Breast epithelium (tissue), 4 donors: ENCODE data around the gene CUEDC2. TPM values are rescaled to one million over a fixed set of nuclear protein-coding genes. Genes with fewer than 3 reads are reported as not detected.

Experiments used
- DNase-seq, 2 donors: peaks; one replicate each; pipeline ENCODE4 v3.0.0-alpha.2; 2019; ENCODE audit warnings: low spot score in 2 of 2
- H3K27ac ChIP-seq, 2 donors: fragments of 200-600 bp; sonication (generic) in 1 of 2; one replicate each; pipeline ENCODE4 v1.5.1; 2016 to 2019; ENCODE audit warnings: mild to moderate bottlenecking in 1 of 2
- H3K27me3 ChIP-seq, 2 donors: fragments of 200-600 bp; sonication (generic) in 1 of 2; one replicate each; pipeline versions ENCODE4 v1.5.1 to v1.6.0; 2017 to 2019; ENCODE audit warnings: control low read depth in 1 of 2, mild to moderate bottlenecking in 1 of 2
- H3K36me3 ChIP-seq: fragments of 200-600 bp; one replicate; pipeline ENCODE4 v1.5.1; 2019
- H3K4me1 ChIP-seq, 2 donors: fragments of 200-600 bp; sonication (generic); one replicate each; pipeline ENCODE4 v1.5.1; 2016 to 2019; ENCODE audit warnings: control low read depth in 1 of 2
- H3K4me3 ChIP-seq, 3 donors: fragments of 200-600 bp; sonication (generic); 1 replicate in 2 of 3; 2 replicates in 1 of 3; pipeline ENCODE4 v1.5.1; 2016 to 2019; ENCODE audit warnings: mild to moderate bottlenecking in 3 of 3, moderate library complexity in 2 of 3
- H3K9me3 ChIP-seq, 2 donors: fragments of 200-600 bp; sonication (generic) in 1 of 2; one replicate each; pipeline ENCODE4 v1.5.1; 2016 to 2019; ENCODE audit warnings: control low read depth in 1 of 2
- CTCF ChIP-seq, 3 donors: fragments of 450-650 bp; IDR thresholded peaks; one replicate each; pipeline ENCODE4 v1.5.1; 2016 to 2017; ENCODE audit warnings: antibody characterized with exemption in 3 of 3, mild to moderate bottlenecking in 3 of 3, moderate library complexity in 3 of 3
- POLR2A ChIP-seq: fragments of 450-650 bp; IDR thresholded peaks from one replicate; pipeline ENCODE4 v1.6.1; 2016; ENCODE audit warnings: antibody characterized with exemption, mild to moderate bottlenecking, moderate library complexity
- POLR2AphosphoS5 ChIP-seq, 3 donors: sonication (generic); formaldehyde crosslinking; IDR thresholded peaks; one replicate each; pipeline ENCODE4 v1.6.1; 2017; ENCODE audit warnings: antibody characterized with exemption in 3 of 3
- intact Hi-C: fragments of 100-400 bp; cut with DNase I; formaldehyde crosslinking; loops from one replicate; pipeline ENCODE4 v1.15.1; 2023; ENCODE audit warnings: low total_unique reads
- total RNA-seq, 3 donors: library from RNA; depleted of rRNA; stranded (reverse); fragments of >200 nt; gene quantifications; one replicate each; pipeline ENCODE4 v1.1.0, GENCODE V29; 2016

Gene CUEDC2
- total RNA-seq, 3 donors from 2014 or later, result 49.8 to 54.4 (median 50.3) TPM

GRCh38 chr10:102408728-102409603 lies 23.4 kb downstream of the CUEDC2 start:
- TF ChIP-seq POLR2A, result no peak
- no peak for TF ChIP-seq CTCF (IDR thresholded peaks at IDR 0.05)
- TF ChIP-seq POLR2AphosphoS5 (IDR thresholded peaks at IDR 0.05), result no peak
- H3K36me3 ChIP-seq, result no peaks in the 10 kb centered on the region
- intact Hi-C loops, result loop anchor here (10.0 kb wide), 1 partner anchor 254 kb away; the partner anchor contains the start of gene NOLC1
- H3K9me3 ChIP-seq, result no peaks in the 10 kb centered on the region
- H3K27ac ChIP-seq, result peak overlapping the region in 1 of 2 donors; percentile 55
- no peaks in the 10 kb centered on the region for H3K4me1 ChIP-seq
- H3K4me3 ChIP-seq, result peak overlapping the region; percentile 23 to 65 (median 56)
- no peak for DNase-seq
- peaks cover 2 to 57% of the 10 kb centered on the region in 2 donors for H3K27me3 ChIP-seq

- Histone ChIP-seq H3K27ac (peak overlapping the region in 1 of 2 donors; percentile 55), H3K9me3 (no peaks in the 10 kb centered on the region)
These were observed 24.1 kb downstream of the CUEDC2 start for GRCh38 chr10:102408131-102408727.

GRCh38 chr10:102407425-102408130 lies 24.8 kb downstream of the CUEDC2 start:
- Histone ChIP-seq H3K27me3 (peaks cover 2 to 49% of the 10 kb centered on the region in 2 donors), H3K9me3 (no peaks in the 10 kb centered on the region), H3K4me3 (peak overlapping the region in 1 of 3 donors; percentile 65), H3K4me1 (no peaks in the 10 kb centered on the region), H3K27ac (peak overlapping the region in 1 of 2 donors; percentile 55), H3K36me3 (no peaks in the 10 kb centered on the region)
- intact Hi-C loops, result loop anchor here (10.0 kb wide), 1 partner anchor 253 kb away; the partner anchor contains the start of gene NOLC1
- TF ChIP-seq CTCF (IDR thresholded peaks at IDR 0.05) (no peak), POLR2AphosphoS5 (IDR thresholded peaks at IDR 0.05) (no peak), POLR2A (no peak)
- DNase-seq, result no peak

More at GRCh38 chr10:102408131-102408727, 24.1 kb downstream of the CUEDC2 start:
- intact Hi-C loops, result loop anchor here (10.0 kb wide), 1 partner anchor 253 kb away; the partner anchor contains the start of gene NOLC1
- TF ChIP-seq CTCF (IDR thresholded peaks at IDR 0.05), result no peak
- Histone ChIP-seq H3K27me3 (peaks cover 2 to 53% of the 10 kb centered on the region in 2 donors), H3K4me1 (no peaks in the 10 kb centered on the region), H3K4me3 (peak overlapping the region; percentile 23 to 65 (median 56)), H3K36me3 (no peaks in the 10 kb centered on the region)
- no peak for DNase-seq

GRCh38 chr10:102406815-102407214 lies 25.6 kb downstream of the CUEDC2 start:
- H3K4me1 ChIP-seq, result no peaks in the 10 kb centered on the region
- intact Hi-C loops, result loop anchor here (10.0 kb wide), 1 partner anchor 252 kb away; the partner anchor contains the start of gene NOLC1
- H3K27me3 ChIP-seq, result peaks cover 2 to 41% of the 10 kb centered on the region in 2 donors
- no peaks in the 10 kb centered on the region for H3K36me3 ChIP-seq
- DNase-seq, result no peak
- no peak overlapping the region for H3K27ac ChIP-seq
- TF ChIP-seq POLR2A (no peak), CTCF (IDR thresholded peaks at IDR 0.05) (no peak), POLR2AphosphoS5 (IDR thresholded peaks at IDR 0.05) (no peak)
- H3K4me3 ChIP-seq, result no peak overlapping the region
- H3K9me3 ChIP-seq, result no peaks in the 10 kb centered on the region
